Measurements from ENCODE around the gene FUOM.

The FUOM gene

GRCh38 chr10:133366130-133366478 is 8.3 kb upstream of the FUOM start:
- no peak for DNase-seq

GRCh38 chr10:133365461-133366129 is 7.8 kb upstream of the FUOM start:
- DNase-seq: no peak

- DNase-seq: no peak
Observed at GRCh38 chr10:133364645-133365431, 7.0 kb upstream of the FUOM start.

- DNase-seq: no peak
Observed at GRCh38 chr10:133362846-133363245, 5.0 kb upstream of the FUOM start.

DNA sequence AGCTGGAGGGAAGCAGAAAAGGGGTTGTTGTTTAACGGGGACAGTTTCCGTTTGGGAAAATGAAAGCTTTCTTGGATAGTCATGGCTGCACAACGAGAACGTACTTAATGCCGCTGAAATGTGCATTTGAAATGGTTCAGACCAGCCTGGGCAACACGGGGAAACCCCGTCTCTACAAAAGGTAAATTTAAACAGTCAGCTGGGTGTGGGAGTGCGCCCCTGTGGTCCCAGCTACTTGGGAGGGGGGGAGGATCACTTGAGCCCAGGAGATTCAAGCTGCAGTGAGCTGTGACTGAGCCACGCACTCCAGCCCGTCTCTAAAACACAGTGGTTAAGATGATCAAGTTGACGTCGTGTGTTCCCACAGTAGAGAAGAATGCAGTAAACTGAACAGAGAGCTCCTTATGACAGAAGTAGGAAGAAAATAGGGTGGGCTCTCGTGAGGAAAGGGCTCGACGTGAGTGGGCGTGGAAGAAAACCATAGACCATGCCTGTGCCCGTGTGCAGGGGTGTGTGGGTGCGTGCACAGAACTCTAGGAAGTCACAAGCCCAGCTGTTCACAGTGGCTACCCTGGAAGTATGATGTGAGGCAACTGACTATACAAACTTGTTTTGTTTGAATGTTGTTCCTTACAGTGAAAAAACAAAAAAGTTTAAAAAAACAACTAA is 4.1 kb upstream of the FUOM start:
- DNase-seq: no peak

- DNase-seq: no peak
Observed at GRCh38 chr10:133361227-133361626, 3.4 kb upstream of the FUOM start.

DNA sequence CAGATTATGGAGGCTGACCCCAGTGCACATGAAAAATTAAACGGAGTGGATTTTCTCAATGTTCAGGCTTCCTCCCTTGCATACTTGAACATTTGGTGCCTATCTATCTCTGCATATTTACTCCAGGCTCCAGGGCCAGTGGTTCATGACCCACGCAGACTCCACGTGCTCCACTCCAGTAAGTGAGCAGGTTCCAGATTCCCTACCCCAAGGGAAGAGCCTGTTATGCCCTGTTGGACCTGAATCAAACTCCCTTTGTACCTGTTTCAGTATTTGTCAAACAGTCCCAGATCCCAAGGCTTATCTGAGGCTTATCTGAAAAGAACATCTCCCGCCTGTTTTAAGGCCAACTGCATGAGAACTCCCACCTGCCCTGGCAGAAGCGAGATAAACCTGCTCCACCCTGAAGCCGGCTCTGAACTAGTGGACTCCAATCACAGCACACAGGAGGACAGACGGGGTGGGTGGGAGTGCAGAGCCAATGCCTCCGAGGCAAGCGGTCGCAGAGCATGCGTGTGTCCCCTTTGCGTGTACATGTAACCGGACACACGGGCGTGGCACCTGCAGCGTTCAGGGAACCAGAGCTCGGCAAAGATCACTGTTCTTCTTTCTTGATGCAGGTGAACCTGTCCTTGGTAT is 2.3 kb upstream of the FUOM start:
- no peak for DNase-seq

- no peak for DNase-seq
Observed at GRCh38 chr10:133359554-133359971, 1.7 kb upstream of the FUOM start.

DNA sequence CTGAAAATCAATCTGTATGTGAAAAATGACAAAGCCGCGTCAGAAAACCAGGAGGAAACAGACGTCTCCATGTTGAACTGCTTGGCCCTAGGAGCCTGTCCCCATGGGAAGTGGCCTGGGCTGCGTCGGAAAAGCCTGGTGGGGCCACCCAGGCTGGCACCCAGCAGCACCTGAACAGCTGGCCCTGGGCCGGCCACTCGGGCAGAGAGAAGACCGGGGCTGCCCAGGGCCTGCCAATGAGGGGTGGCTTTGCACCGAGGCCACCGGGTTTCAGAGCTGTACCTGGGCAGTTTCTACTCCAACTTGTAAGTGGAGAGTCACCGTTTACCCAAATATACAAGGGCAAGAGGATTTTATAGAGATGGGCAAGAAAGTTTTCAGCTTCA is 1.1 kb upstream of the FUOM start:
- DNase-seq: no peak

DNA sequence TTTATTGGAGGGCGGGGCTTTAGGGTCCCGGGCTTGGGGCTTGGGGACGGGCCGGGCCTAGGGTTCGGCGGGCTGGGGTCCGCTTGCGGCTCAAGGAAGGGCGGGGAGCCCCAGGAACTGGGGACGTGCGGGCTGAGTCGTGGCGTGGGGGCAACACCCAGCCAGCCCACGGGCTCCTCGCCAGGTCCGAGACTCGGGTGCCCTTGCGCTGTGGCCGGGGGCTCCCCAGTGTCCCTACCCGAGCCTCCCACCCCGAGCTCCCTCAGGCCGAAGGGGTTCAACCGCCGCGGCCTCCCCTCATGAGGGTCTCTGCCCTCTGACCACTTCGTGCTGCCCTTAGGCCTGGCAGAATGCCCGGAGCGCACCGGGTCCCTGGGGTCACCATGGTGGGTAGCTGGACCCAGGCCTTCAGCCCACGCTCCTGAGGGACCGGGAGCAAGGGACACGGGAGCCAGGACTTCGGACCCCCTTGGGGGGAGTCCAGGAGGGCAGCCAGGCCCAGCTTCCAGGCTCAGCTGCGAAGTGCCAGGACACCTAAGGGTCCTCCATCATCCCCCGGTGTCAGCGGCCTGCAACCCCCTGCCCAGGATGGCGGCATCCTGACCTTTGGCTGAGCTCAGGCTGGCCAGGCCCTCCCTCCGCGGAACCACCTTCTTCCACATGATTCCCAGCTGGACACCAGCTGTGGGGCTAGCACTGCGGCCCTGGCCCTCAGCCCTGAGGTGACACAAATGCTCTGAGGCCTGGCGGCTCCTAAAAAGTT is 524 bp upstream of the FUOM start:
- no peak for DNase-seq

GRCh38 chr10:133356549-133357284 is 1.1 kb downstream of the FUOM start:
- DNase-seq: no peak

- no peak for DNase-seq
Observed at GRCh38 chr10:133355991-133356390, 1.8 kb downstream of the FUOM start.

DNA sequence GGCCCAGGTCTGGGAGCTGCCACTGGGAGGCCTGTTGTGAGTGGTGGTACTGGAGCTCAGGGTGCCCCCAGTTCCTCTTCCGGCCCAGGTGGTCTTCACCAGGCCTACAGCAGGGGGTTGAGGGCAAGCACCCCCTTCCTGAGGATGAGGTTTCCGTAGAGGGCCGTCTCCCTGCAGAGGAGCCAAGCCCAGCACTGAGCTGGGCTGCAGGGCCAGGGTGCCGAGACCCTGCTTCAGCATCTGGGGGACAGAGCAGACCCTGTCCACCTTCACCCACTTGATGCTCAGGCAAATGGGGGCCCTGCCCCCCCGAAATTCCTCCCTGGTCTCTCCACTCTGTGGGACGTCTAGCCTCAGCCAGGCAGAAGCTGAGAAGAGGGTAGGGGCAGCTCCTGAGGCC is 2.6 kb downstream of the FUOM start:
- DNase-seq: no peak

DNA sequence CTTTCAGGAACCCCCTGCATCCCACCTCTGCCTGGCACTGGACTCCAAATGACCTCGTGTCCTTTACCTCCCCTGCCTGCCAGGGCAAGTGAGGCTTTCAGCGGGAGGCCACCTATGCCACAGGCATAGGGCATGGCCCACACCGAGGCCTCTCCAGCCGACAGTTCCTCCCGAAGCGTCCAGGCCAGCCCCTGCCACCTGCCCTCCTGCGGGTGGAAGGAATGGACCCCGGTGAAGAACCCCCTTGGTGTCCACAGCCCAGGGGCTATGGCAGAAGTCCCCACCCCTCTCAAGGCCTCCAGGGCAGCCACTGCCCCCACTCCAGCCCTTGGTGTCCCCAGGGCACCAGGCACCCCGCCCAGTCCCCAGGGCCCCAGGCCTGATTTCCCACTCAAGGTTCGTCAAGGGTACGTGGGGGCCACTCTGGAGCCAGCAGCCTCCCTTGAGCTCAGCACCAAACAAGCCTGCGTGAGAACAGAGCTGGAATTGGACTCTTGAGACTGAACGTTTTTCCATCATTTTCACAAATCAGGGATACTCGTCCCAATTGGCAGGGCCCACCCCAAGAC is 3.1 kb downstream of the FUOM start:
- no peak for DNase-seq

DNA sequence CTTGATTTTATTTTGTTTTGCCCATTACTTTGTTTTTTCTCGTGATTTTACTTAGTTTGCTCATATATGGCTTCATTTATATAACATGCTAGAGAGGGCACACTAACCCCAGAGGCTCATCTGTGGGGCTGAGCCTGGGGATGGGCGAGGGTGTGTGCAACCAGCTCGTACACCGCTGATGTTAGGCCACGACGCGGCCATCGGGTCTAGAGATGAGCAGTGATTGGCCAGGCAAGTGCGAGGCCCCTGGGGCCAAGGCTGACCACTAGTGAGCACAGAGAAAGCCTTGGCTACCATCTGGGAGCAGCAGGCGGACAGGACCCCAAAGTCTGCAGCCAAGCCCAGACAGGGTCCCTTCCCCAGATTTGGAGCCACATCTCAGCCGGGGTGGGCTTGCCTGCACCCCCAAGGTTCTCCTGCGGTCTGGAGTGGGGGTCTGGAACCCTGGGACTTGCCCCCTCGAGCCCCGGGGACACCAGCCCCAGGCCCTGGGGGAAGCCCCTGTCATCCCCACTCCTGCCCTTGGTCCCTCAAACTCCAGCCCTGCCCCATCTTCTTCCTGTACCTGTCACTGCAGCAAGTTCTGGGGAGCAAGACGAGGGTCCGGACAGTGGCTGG is 3.7 kb downstream of the FUOM start:
- no peak for DNase-seq

DNA sequence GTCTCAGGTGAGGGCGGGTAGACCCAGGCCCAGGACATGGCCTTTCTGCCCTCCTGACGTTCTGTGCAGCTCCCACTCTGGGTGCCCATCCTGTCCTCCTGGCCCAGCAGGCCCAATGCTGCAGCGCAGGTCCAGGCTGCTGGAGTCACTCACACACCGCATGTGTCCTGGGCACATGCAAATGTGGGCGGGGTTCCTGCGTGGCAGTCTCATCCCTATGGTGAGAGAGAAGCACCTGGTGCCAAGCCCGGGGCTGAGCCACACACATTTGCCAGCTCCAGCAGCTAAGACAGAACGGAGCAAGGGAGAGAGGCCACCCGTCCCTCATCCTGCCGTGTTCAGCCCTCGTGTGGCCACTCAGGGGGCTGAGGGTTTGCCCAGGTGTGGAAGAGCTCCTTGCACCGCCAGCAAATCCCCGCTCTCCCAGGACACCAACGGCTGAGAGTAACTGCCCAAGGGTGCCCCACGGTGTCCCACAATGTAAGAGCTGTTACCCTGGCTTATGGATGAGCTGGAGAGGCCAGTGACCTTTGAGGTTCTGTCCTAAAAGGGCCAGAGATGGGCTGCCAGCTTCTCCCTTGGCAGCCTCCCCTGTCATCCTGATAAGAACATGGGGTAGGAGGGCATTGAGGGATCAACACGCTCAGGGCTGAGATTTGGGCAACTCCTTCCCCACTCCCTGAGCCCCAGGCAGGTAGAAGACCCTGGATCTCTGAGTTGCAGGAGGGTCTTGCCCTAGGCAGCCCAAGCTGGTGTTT is 4.4 kb downstream of the FUOM start:
- DNase-seq: no peak

DNA sequence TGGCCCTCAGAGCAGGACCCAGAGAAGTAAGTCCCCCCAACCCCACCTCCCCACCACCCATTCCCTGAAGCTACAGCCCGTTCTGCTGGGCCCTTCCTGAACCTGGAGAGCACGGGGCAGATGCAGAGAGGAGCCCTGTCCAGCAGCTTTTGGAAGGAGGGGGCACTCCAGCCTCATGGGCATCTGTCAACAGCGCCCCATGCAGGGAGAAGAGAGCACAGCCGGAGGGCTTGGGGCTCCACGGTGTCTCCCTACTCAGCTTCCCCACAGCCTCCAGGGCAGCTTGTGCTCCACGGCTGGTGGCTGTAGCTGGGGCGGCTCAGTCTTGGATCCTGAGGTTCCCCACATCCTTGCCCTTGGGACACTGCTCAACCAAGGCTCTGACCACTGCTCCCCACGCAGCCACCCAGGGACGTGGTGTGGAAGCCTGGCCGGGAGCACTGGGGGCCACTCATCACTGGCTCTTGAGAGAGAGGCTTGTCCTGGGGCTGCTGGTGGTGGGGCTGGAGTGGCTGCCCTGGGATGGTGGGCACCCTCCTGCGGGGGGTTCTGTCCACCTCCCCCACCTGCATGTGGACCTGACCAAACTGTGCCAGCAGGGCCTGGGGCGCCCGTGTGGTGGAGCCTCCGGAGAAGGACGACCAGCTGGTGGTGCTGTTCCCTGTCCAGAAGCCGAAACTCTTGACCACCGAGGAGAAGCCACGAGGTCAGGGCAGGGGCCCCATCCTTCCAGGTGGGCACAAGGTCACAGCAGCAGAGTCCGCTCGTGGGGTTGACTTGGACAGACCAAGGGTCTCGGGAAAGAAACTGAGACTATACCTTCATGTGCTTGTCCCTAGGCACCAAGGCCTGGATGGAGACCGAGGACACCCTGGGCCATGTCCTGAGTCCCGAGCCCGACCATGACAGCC is 6.2 kb downstream of the FUOM start:
- DNase-seq: no peak

DNA sequence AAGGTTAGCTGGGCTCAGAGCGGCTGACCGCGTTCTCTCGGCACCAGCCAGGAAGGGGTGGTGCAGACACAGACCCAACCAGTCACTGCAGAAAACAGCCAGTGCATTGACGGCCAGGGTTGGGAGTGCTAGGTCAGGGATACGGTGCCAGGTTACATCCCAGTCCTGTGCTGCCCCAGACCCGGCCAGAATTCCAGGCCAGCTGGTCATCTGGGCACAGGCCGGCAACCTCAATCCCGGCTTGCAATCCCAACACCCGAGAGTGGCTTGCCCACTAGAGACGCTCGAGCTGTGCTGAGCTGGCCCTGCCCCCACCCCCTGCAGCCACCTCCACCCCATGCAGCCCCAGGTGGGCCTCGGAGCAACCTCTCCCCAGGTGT is 6.9 kb downstream of the FUOM start:
- no peak for DNase-seq

GRCh38 chr10:133350283-133350949 is 7.4 kb downstream of the FUOM start:
- no peak for DNase-seq

All from T-helper 9 cell (primary cell).